ENCODE data around the gene TMEM53.

DNA sequence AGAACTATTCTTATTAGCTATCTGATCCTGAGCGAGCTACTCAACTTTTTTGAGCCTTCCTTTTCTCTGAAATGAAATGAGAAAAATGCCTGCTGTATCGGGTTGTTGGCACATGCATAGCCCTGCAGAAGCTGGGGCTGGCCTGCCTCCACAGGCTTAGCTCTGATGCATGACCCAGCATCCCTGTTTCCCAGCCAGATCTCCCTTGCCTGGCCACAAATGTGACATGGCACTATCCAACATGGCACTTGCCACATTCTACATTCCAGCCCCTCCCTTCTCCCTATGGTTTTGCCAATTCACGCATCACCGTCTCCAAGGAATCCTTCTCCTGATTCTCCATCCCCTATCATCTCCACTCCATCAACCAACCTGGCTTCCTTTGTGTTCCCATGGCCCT is 42.9 kb upstream of the TMEM53 start:
- TF ChIP-seq, protein P1, sequence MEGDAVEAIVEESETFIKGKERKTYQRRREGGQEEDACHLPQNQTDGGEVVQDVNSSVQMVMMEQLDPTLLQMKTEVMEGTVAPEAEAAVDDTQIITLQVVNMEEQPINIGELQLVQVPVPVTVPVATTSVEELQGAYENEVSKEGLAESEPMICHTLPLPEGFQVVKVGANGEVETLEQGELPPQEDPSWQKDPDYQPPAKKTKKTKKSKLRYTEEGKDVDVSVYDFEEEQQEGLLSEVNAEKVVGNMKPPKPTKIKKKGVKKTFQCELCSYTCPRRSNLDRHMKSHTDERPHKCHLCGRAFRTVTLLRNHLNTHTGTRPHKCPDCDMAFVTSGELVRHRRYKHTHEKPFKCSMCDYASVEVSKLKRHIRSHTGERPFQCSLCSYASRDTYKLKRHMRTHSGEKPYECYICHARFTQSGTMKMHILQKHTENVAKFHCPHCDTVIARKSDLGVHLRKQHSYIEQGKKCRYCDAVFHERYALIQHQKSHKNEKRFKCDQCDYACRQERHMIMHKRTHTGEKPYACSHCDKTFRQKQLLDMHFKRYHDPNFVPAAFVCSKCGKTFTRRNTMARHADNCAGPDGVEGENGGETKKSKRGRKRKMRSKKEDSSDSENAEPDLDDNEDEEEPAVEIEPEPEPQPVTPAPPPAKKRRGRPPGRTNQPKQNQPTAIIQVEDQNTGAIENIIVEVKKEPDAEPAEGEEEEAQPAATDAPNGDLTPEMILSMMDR (conservative IDR thresholded peaks at IDR 0.05; ENCODE audit: low read depth, low read length), result no peak
- no peak for TF ChIP-seq EZH2 (IDR thresholded peaks at IDR 0.05; ENCODE audit: low read length, unreplicated experiment)
